NCI-H345 treated with DMSO at 0.1 percent for 48 hours (cell line): Measurements from ENCODE around the gene BATF.

ENCODE experiments used
- DNase-seq: peaks from one replicate; lab custom pipeline; 2025; ENCODE audit not compliant: unreplicated experiment; lab: John Stamatoyannopoulos, UW

The BATF gene

GRCh38 chr14:75531660-75532317 is 9.5 kb downstream of the BATF start:
- DNase-seq = no peak

GRCh38 chr14:75533791-75534555 is 11.7 kb downstream of the BATF start:
- DNase-seq = no peak

GRCh38 chr14:75535164-75535898 is 13.1 kb downstream of the BATF start:
- no peak for DNase-seq

- no peak for DNase-seq
Measured at GRCh38 chr14:75537071-75537470, 14.8 kb downstream of the BATF start.

GRCh38 chr14:75539162-75539560 is 16.9 kb downstream of the BATF start:
- no peak for DNase-seq

- no peak for DNase-seq
Measured at GRCh38 chr14:75539561-75540478, 17.6 kb downstream of the BATF start.

- no peak for DNase-seq
Measured at GRCh38 chr14:75540479-75540851, 18.2 kb downstream of the BATF start.

- no peak for DNase-seq
Measured at GRCh38 chr14:75542588-75543091, 20.4 kb downstream of the BATF start.

- DNase-seq = no peak
Measured at GRCh38 chr14:75543253-75543652, 21.0 kb downstream of the BATF start.

- DNase-seq = no peak
Measured at GRCh38 chr14:75543786-75544185, 21.5 kb downstream of the BATF start.

GRCh38 chr14:75545907-75546306 is 23.6 kb downstream of the BATF start:
- no peak for DNase-seq

GRCh38 chr14:75547552-75548250 is 25.4 kb downstream of the BATF start:
- DNase-seq = no peak

- DNase-seq = no peak
Measured at GRCh38 chr14:75548544-75548943, 26.3 kb downstream of the BATF start.

- no peak for DNase-seq
Measured at GRCh38 chr14:75549169-75549568, 26.9 kb downstream of the BATF start.

GRCh38 chr14:75551021-75551420 is 28.8 kb downstream of the BATF start:
- DNase-seq = no peak

- DNase-seq = no peak
Measured at GRCh38 chr14:75553157-75553556, 30.9 kb downstream of the BATF start.

- no peak for DNase-seq
Measured at GRCh38 chr14:75553761-75554364, 31.6 kb downstream of the BATF start.

- DNase-seq = no peak
Measured at GRCh38 chr14:75554482-75554881, 32.2 kb downstream of the BATF start.

- no peak for DNase-seq
Measured at GRCh38 chr14:75558440-75558839, 36.2 kb downstream of the BATF start.

- DNase-seq = no peak
Measured at GRCh38 chr14:75559045-75559444, 36.8 kb downstream of the BATF start.
